Panc1 (cell line): ENCODE results near the gene RNU11. TPM values are rescaled to one million over a fixed set of nuclear protein-coding genes. Genes with fewer than 3 reads are reported as not detected.

ENCODE experiments used
- ATAC-seq: fragments of 200-7000 bp; cut with Tn5 transposase; 2 replicates; pipeline ENCODE4 v1.9.1; 2020; ENCODE audit warnings: mild to moderate bottlenecking, moderate library complexity
- BruUV-seq: library from RNA; stranded (reverse); fragments of 400-500 nt; replicated peaks from 2 replicates; lab custom pipeline; 2021; lab: Mats Ljungman, UMichigan
- CTCF ChIA-PET: fragments of 300-600 bp; sonication (Branson Sonifier 250); formaldehyde crosslinking; loops from one replicate; lab custom pipeline; 2022; ENCODE audit warnings: antibody characterized with exemption; lab: Charles Lee
- POLR2A ChIA-PET: fragments of 300-600 bp; sonication (Branson Sonifier 250); formaldehyde crosslinking; loops from one replicate; lab custom pipeline; 2022; ENCODE audit warnings: antibody characterized with exemption; lab: Charles Lee
- DNase-seq: peaks from one replicate; pipeline ENCODE4 v3.0.0-alpha.2; 2010; ENCODE audit warnings: low read depth, low spot score
- H3K27ac ChIP-seq: 2 replicates; pipeline ENCODE4 v1.5.1; 2011; ENCODE audit warnings: mild to moderate bottlenecking, low read length, inconsistent platforms
- H3K27me3 ChIP-seq: fragments of 200-500 bp; sonication (Bioruptor generic); 2 replicates; pipeline ENCODE4 v1.6.0; 2014; ENCODE audit warnings: low read length, inconsistent platforms; ENCODE audit not compliant: control insufficient read depth, insufficient read depth
- H3K36me3 ChIP-seq: fragments of 200-500 bp; sonication (Bioruptor generic); 2 replicates; pipeline ENCODE4 v1.5.1; 2014; ENCODE audit warnings: inconsistent platforms, mild to moderate bottlenecking, low read length, moderate library complexity; ENCODE audit not compliant: control insufficient read depth, insufficient read depth
- H3K4me1 ChIP-seq: 2 replicates; pipeline ENCODE4 v1.5.1; 2011; ENCODE audit warnings: inconsistent platforms, mild to moderate bottlenecking, low read length, moderate library complexity; ENCODE audit not compliant: control insufficient read depth, insufficient read depth
- H3K4me3 ChIP-seq, 2 experiments: 2 replicates each; pipeline ENCODE4 v1.5.1; 2011 to 2012; ENCODE audit warnings: low read depth in 2 of 2, low read length in 2 of 2, mild to moderate bottlenecking in 2 of 2, inconsistent platforms in 1 of 2, moderate library complexity in 1 of 2
- H3K9me3 ChIP-seq: fragments of 200-500 bp; sonication (Bioruptor generic); 2 replicates; pipeline ENCODE4 v1.5.1; 2014; ENCODE audit warnings: low read depth, mild to moderate bottlenecking, inconsistent platforms, low read length, moderate library complexity; ENCODE audit not compliant: control insufficient read depth, insufficient read depth
- POLR2AphosphoS5 ChIP-seq: IDR thresholded peaks from 2 replicates; pipeline ENCODE4 v1.6.1; 2012; ENCODE audit warnings: mild to moderate bottlenecking, low read depth, low read length, moderate library complexity
- REST ChIP-seq, 2 experiments: IDR thresholded peaks; 2 replicates each; pipeline ENCODE4 v1.6.1; 2011 to 2012; ENCODE audit warnings: low read depth in 2 of 2, control low read depth in 1 of 2, low read length in 1 of 2, mild to moderate bottlenecking in 1 of 2, moderate library complexity in 1 of 2; ENCODE audit not compliant: insufficient read depth in 1 of 2
- SIN3A ChIP-seq: IDR thresholded peaks from 2 replicates; pipeline ENCODE4 v1.6.1; 2012; ENCODE audit warnings: low read depth, mild to moderate bottlenecking, low read length, moderate library complexity, borderline replicate concordance; ENCODE audit not compliant: insufficient read depth
- TCF7L2 ChIP-seq: IDR thresholded peaks from 2 replicates; pipeline ENCODE4 v1.6.1; 2011; ENCODE audit warnings: mild to moderate bottlenecking, low read depth, low read length, inconsistent platforms
- in situ Hi-C: cut with HindIII; loops from 2 replicates; pipeline ENCODE4 v1.10.0; 2016; ENCODE audit warnings: low sequenced_read_pairs, low pct_unique_long_range_greater_than_20kb
- intact Hi-C: fragments of 100-400 bp; cut with micrococcal nuclease; formaldehyde crosslinking; loops from one replicate; pipeline ENCODE4 v1.10.0; 2022; ENCODE audit not compliant: unreplicated experiment
- total RNA-seq: library from RNA; stranded (reverse); gene quantifications from one replicate; pipeline ENCODE4 v1.2.1, GENCODE V29; 2021; ENCODE audit not compliant: unreplicated experiment
- TF ChIP-seq, protein P1 (sequence below): fragments of 450-650 bp; IDR thresholded peaks from 2 replicates; pipeline ENCODE4 v1.5.1; 2017; ENCODE audit warnings: mild to moderate bottlenecking

Gene RNU11
- total RNA-seq, 1 experiment from 2014 or later: not detected

DNA sequence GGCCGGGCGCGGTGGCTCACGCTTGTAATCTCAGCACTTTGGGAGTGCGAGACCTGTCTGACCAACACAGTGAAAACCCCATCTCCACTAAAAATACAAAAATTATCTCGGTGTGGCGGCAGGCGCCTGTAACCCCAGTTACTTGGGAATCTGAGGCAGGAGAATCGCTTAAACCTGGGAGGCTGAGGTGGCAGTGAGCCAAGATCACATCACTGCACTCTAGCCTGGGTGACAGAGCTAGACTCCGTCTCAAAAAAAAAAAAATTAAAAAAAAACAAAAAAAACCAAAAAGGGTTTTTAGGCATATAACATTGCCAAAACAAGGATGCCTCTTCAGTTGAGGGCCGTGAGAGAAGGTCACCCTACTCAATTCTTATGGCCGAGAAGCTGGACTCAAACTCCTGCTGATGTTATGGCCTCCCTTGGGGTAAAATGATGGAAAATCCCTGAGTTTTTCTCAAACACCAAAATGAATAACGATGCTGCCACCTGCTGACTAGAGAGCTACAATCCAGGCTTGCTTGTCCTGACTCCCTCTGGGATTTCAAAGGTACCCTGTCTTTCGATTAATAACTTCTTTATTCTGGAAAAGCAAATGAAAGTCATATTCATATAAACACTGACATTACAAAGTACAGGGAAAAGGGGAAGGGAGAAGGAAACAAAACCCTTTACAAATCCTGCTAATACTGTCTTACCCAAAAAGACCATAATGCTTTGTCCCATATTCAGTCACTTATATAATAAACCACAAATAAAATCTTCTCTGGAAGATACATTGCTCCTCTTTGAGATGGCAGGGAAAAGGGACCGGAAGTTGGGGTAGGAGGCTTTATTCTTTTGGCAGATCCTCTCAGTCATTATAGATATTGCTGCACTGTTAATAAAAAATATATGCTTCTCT, 45.6 kb upstream of the RNU11 start:
- Histone ChIP-seq H3K4me1 (peaks cover 8% of the 10 kb centered on the region), H3K36me3 (no peaks in the 10 kb centered on the region; the same call in none of the 2 replicates), H3K27ac (no peak overlapping the region), H3K9me3 (no peaks in the 10 kb centered on the region), H3K4me3 (no peak overlapping the region), H3K27me3 (no peaks in the 10 kb centered on the region)
- ChIA-PET CTCF (interaction anchor here (0.6 to 0.9 kb wide), 11 partner anchors 13 to 1971 kb away, joined by 3 to 6 read pairs (median 3); no protein-coding TSS in a partner anchor), POLR2A (interaction anchor here (0.5 to 0.7 kb wide), 2 partner anchors 21 to 23 kb away, joined by 3 to 6 read pairs; no protein-coding TSS in a partner anchor)
- in situ Hi-C loops (no loop called here), intact Hi-C loops (loop anchor here (5.0 kb wide), 1 partner anchor 85 kb away; no protein-coding TSS in a partner anchor)
- TF ChIP-seq, protein P1, sequence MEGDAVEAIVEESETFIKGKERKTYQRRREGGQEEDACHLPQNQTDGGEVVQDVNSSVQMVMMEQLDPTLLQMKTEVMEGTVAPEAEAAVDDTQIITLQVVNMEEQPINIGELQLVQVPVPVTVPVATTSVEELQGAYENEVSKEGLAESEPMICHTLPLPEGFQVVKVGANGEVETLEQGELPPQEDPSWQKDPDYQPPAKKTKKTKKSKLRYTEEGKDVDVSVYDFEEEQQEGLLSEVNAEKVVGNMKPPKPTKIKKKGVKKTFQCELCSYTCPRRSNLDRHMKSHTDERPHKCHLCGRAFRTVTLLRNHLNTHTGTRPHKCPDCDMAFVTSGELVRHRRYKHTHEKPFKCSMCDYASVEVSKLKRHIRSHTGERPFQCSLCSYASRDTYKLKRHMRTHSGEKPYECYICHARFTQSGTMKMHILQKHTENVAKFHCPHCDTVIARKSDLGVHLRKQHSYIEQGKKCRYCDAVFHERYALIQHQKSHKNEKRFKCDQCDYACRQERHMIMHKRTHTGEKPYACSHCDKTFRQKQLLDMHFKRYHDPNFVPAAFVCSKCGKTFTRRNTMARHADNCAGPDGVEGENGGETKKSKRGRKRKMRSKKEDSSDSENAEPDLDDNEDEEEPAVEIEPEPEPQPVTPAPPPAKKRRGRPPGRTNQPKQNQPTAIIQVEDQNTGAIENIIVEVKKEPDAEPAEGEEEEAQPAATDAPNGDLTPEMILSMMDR: no peak
- TF ChIP-seq REST (IDR thresholded peaks at IDR 0.05; ENCODE audit: insufficient read depth in 1 of 2, low read depth in 2 of 2, low read length in 1 of 2): no peak
- no peak for TF ChIP-seq SIN3A
- TF ChIP-seq POLR2AphosphoS5: no peak
- TF ChIP-seq TCF7L2: no peak
- DNase-seq: peak; percentile 43
- no TSS peak for BruUV-seq
- ATAC-seq: peak; percentile 61

GRCh38 chr1:28604411-28604810, 44.0 kb upstream of the RNU11 start:
- ChIA-PET CTCF (interaction anchor here (0.6 kb wide), 1 partner anchor 93 kb away, joined by 7 read pairs; no protein-coding TSS in a partner anchor), POLR2A (interaction anchor here (1.1 kb wide), 1 partner anchor 11 kb away, joined by 3 read pairs; no protein-coding TSS in a partner anchor)
- intact Hi-C loops (loop anchor here (5.0 kb wide), 1 partner anchor 87 kb away; no protein-coding TSS in a partner anchor), in situ Hi-C loops (no loop called here)
- TF ChIP-seq, protein P1: no peak
- TF ChIP-seq SIN3A: no peak
- no peak for TF ChIP-seq POLR2AphosphoS5
- no peak for TF ChIP-seq REST (IDR thresholded peaks at IDR 0.05; ENCODE audit: insufficient read depth in 1 of 2, low read depth in 2 of 2, low read length in 1 of 2)
- TF ChIP-seq TCF7L2: no peak
- Histone ChIP-seq H3K4me3 (no peak overlapping the region), H3K9me3 (no peaks in the 10 kb centered on the region), H3K4me1 (peaks cover 8% of the 10 kb centered on the region), H3K27ac (no peak overlapping the region), H3K27me3 (no peaks in the 10 kb centered on the region), H3K36me3 (no peaks in the 10 kb centered on the region; the same call in none of the 2 replicates)
- ATAC-seq: no peak
- DNase-seq: no peak
- BruUV-seq: no TSS peak
